Activated T-cell treated with anti-CD3 and anti-CD28 coated beads, Interleukin-2, amount 50 U/mL, for 1 hour (primary cell): ENCODE measurements around the gene SORCS3.

ENCODE experiments used
- DNase-seq: peaks from one replicate; pipeline ENCODE4 v3.0.0-alpha.2; 2020

The SORCS3 gene

GRCh38 chr10:105195831-105196230 lies 554.7 kb downstream of the SORCS3 start:
- no peak for DNase-seq

GRCh38 chr10:105197598-105198364 lies 556.7 kb downstream of the SORCS3 start:
- no peak for DNase-seq

- no peak for DNase-seq
These were observed 565.5 kb downstream of the SORCS3 start for GRCh38 chr10:105206616-105207015.

DNA sequence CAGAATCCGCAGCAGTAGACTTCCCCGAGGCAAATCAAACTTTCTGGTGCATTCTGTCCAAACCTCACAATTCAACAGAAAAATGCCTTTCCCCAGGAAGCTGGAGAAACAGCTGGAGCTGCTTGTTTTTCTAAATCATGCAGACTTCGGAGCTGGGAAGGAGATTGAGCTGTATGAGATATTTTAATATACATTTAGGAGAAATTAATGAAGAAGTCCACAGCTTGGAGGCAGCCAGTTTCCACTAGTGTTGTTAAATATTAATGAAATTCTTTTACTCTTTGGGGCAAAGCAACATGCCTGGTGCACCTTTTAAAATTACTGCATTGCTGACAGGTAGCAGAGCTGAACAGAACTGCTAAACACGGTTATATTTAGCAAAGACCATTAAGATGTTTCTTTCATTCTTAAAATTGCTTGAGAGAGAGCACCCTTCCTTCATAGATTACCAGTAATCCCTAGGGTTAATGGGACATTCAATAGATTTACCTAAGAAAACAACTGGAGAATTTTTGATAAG lies 566.4 kb downstream of the SORCS3 start:
- no peak for DNase-seq

GRCh38 chr10:105210546-105210945 lies 569.5 kb downstream of the SORCS3 start:
- no peak for DNase-seq

GRCh38 chr10:105237685-105238084 lies 596.6 kb downstream of the SORCS3 start:
- no peak for DNase-seq

DNA sequence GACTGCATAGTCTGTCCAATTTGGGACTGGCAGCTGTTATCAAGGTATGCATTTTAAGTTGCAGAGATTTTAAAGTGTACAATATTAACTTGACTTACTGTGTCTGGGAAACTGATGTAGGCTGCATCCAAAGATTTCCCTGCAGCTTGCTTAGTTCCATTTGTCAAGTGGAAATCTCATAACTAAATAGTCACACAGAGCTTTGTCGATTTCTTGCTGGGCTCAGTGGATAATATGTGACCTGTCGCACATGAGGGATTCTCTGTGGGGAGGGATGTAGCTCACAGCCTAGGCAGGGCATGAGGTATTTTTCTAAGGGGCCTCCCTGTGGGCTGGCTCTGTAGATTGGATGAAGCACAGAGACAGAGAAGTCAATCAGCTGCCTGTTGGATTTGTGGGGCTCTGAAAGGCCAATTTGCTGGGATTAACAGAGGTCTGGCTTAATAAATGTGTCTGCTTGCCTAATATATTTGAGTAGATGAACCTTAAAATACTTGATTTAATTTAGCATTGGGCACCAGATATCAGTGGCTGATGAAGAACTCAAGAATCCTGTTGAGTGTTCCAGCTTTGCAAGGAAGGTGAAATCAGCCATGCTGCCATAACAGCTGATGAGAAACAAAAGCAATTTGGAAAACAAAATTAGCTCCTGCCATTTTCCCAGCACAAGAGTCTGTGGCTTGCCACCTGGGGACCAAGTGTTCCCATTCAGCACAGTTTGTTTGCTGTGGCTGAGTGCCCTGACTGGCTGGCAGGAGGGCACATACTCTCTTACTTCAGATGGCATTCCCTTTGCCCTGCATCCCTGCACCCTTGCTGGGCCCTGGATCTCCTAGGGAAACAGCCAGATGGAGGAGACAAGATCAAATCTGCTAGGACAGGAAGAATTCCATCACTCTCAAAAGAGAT lies 598.5 kb downstream of the SORCS3 start:
- no peak for DNase-seq

DNA sequence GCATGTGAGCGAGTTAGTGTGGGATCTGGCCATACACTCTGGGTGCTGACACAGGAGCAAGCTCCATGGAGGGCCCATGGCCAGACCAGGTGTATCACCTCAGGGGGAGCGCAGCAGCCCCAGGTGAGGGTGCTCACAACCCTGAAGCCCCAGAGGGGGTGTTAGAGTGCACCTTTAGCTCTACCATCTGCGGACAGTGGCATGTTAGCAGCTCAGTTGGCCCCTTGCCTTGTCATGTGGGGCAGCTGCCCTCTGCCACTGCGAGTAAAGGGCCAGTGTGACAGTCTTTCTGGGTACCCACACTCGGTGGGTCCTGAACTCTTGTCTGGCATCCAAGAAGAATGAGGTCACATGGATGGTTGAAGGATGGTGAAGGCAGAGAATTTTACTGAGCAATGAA lies 600.2 kb downstream of the SORCS3 start:
- DNase-seq, result no peak

GRCh38 chr10:105243381-105243780 lies 602.3 kb downstream of the SORCS3 start:
- DNase-seq, result no peak

DNA sequence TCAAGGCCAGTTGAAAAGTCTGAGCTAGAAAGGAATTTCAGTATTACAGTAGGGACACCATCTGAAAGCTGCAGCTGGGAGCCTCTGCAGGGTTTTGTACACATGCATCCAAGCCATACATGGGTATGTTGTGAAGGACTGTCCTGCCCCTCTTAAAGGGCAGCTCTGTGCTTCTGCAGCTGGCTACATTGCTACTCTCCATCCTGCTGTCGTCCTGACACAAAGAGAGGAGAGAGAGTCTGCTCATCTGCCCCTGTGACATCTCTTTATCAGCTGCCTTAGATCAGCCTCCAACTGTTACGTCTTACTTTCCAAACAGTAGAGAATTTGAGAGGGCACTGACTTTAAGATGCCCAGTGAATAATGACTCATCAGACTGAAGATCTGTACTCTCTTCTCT lies 602.7 kb downstream of the SORCS3 start:
- no peak for DNase-seq

GRCh38 chr10:105247831-105248499 lies 606.9 kb downstream of the SORCS3 start:
- DNase-seq, result no peak

DNA sequence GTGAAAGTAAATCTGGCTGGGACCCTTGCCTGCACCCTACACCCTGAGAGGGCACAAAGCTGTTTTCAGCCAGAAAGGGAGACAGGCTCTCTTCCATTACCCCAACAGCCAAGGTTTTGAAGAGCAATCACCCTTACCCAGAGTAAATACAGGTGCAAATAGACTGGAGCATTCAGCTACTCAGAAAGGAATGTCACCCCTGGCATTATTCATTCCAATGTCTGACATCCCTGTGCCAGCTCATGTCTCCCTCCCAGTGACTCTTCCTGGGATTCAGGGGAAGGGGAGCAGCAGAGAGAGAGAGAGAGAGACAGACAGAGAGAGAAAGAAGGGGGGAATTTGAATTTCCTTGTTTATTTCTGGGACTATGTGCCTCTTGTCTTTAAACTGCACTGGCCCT lies 611.8 kb downstream of the SORCS3 start:
- DNase-seq, result no peak

DNA sequence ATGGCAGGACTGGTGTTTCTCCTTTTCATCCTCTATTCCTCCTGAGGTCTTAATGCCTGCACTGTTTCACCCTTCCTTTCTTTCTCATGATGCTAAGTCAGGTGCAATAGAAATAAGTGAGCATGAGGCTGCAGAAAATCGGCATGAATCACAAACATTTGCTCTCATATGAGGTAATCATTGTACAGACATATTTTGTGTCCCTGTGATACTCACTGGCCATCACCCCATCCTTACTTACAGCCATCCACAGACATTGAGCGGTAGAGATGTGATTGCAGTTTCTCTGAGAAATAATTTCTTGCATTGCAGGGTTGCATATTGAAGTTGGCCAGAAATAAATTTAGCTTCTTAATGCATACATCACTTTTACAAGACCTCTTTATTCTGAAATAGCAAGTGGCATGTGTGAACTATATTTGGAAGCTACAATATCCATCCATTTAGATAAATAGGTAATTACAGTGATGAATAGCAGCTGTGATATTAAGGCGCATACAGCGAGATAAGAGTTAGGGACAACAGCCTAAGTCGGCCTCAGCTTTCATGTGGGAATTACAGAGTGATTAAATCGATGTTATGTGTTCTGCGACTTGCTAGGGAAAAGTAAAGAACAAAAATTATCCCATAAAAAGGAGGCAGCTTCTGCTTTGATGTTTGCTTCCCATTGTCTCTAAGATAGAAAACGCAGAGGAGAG lies 612.6 kb downstream of the SORCS3 start:
- DNase-seq, result no peak

GRCh38 chr10:105258036-105258673 lies 617.1 kb downstream of the SORCS3 start:
- DNase-seq, result no peak

- no peak for DNase-seq
These were observed 617.6 kb downstream of the SORCS3 start for GRCh38 chr10:105258674-105259065.

DNA sequence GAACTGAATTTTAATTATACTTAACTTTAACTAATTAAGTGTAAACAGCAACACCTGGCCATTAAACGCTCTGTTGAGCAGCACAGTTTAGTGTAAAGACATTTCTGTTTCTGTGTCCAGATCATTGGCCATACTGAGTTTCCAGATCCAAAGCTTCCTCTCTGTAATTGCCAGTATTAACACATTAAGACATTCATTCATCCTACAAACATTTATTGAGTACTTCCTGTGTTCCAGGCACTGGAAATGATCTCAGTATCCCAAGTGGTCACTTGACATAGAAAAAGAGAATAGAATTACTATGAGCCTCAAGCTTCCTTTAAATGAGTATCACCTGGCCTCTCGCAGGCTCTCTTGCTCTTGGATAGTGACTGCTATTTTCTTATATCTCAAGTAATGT lies 618.1 kb downstream of the SORCS3 start:
- DNase-seq, result no peak

GRCh38 chr10:105262666-105263065 lies 621.6 kb downstream of the SORCS3 start:
- DNase-seq, result no peak

- DNase-seq, result no peak
These were observed 626.0 kb downstream of the SORCS3 start for GRCh38 chr10:105266966-105267539.

GRCh38 chr10:105268961-105269360 lies 627.9 kb downstream of the SORCS3 start:
- no peak for DNase-seq

DNA sequence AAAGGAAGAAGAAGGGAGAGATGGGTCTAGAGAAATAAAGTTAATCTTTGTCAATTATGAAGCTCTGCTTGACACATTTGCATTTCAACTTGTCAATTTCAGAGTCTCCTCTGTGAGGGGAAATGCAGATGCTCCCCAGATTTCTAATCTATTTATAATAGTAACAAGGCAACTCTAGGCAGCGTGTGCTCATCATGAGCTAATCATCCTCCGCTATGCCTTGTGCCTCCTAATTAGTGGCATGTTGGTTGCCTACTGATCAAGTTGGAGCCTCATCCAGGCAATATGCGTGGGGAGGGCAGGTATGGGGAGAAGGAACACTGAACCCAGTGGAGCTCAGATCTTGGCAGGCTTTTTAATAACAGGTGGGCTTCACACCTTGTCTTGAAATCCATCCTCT lies 628.6 kb downstream of the SORCS3 start:
- no peak for DNase-seq

DNA sequence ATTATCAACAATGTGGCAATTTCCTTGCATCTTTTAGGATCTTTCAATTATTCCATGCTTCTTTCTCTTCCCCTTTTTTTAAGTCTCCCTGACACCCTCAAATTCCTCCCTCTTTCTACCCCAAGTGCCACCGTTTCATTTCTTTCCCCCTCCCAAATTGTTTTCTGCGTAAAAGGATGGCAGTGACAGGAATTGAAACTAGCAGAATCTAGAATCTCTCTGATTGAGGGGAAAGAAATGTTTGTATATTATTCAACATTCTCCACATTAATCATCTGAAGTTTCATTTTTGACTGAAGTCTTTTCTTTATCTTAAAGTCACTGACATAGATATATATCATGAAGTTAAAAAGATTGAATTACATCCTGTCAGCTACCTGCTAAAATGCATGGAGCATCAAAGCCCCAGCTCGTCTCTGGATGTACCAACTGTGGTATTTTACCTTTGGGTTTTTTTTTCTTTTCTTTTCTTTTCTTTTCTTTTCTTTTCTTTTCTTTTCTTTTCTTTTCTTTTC lies 633.5 kb downstream of the SORCS3 start:
- no peak for DNase-seq

DNA sequence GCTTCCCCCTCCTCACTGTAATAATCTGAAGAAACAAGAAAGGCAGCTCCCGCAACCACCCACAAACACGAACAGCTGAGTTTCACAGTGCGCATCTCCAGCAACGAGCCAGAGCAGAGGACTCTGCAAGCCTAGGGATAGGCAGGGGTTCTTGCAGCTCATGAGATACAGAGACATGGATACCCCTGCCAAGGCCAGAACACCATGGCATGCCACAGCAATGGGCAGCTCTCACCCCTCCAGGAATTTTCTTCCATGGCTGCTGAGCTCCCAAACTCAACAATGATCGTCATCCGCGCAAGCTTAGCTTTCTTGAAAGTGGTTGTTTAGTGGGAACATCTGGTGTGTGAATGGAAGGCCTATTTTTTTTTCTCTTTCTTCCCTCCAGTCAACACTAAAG lies 637.3 kb downstream of the SORCS3 start:
- DNase-seq, result no peak
